ENCODE data around the gene BEND3. TPM values are rescaled to one million over a fixed set of nuclear protein-coding genes. Genes with fewer than 3 reads are reported as not detected.

Gene BEND3
- total and polyA plus RNA-seq, 2 of the 8 experiments (the other 6 are each of a cell fraction or from before 2014, with no cell fraction given) = 25.2 to 38.8 TPM

DNA sequence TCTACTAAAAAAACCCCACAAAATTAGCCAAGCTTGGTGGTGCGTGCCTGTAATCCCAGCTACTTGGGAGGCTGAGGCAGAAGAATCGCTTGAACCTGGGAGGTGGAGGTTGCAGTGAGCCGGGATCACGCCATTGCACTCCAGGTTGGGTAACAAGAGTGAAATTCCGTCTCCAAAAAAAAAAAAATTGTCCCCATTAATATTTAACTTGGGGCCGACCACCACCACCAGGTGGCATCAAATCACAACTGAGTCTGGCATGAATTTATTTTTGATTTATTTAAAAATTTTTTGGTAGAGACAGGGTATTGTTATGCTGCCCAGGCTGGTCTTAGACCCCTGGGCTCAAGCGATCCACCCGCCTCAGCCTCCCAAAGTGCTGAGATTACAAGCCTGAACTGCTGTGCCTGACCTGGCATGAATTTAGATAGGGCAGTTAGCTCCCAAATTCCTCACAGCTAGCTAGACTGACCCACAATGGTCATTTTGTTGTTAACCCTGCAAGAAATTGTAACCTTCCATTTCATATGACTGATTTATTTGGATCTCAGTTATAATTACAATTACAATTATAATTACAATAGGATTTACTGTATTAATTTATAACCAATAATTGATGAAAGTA is 17.1 kb upstream of the BEND3 start (continued):
- TF ChIP-seq, protein P1, sequence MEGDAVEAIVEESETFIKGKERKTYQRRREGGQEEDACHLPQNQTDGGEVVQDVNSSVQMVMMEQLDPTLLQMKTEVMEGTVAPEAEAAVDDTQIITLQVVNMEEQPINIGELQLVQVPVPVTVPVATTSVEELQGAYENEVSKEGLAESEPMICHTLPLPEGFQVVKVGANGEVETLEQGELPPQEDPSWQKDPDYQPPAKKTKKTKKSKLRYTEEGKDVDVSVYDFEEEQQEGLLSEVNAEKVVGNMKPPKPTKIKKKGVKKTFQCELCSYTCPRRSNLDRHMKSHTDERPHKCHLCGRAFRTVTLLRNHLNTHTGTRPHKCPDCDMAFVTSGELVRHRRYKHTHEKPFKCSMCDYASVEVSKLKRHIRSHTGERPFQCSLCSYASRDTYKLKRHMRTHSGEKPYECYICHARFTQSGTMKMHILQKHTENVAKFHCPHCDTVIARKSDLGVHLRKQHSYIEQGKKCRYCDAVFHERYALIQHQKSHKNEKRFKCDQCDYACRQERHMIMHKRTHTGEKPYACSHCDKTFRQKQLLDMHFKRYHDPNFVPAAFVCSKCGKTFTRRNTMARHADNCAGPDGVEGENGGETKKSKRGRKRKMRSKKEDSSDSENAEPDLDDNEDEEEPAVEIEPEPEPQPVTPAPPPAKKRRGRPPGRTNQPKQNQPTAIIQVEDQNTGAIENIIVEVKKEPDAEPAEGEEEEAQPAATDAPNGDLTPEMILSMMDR (IDR thresholded peaks at IDR 0.05; ENCODE audit: control extremely low read depth in 1 of 3, insufficient read depth in 1 of 3, low read depth in 1 of 3, low read length in 3 of 3) = peak in 1 of 3 experiments; percentile 37; a peak in 1 of 4 replicates
- TF ChIP-seq NRF1 (IDR thresholded peaks at IDR 0.05; ENCODE audit: low read depth, low read length) (no peak), CBX8 (IDR thresholded peaks at IDR 0.05; ENCODE audit: borderline replicate concordance, low read depth, low read length) (no peak), BCL11A (IDR thresholded peaks at IDR 0.05; ENCODE audit: low read depth in 2 of 2, low read length in 2 of 2) (no peak)
